GM10266 (cell line): ENCODE measurements around the gene THTPA.
A peak's percentile ranks its signal among the peaks of the same experiment; 100 is the strongest.

Experiments used
- DNase-seq: peaks from one replicate; pipeline ENCODE4 v3.0.0; 2012; ENCODE audit errors: extremely low spot score
- TF ChIP-seq, protein P1 (sequence below): IDR thresholded peaks from 2 replicates; pipeline ENCODE4 v1.5.1; 2012; ENCODE audit warnings: mild to moderate bottlenecking, low read depth; ENCODE audit not compliant: control insufficient read depth, insufficient read depth; ENCODE audit errors: missing control alignments

Gene THTPA

DNA sequence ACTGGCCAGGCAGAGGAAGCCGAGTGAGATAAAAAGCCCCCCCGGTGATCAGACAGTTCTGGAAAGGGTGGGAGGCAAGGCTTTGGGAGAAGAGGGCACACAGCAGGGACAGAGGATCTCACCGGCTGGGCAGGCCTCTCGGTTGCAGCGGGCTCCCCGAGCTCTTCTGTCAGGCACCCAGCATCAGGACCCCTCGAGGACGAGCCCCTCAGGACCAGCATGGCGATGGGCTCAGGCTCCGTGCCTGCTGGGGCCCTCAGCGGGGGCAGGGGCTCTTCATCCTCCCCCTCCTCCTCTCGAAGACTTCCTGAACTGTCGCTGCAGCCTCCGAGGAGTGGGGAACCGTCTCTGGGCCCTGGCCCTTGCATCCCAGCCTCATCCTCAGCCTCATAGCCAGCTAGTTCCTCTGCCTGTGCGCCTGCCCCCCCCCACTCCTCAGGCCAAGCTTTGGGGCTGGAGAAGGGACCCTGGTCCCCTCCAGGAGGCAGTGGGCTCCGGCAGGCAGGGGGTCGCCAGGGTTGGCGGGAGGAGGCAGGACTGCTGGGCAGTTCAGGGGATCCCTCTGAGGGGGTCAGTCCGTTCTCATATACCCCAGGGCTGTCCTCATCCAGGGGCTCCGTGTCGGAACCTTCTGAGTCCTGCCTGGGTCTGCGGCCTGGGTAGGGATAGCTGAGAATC lies 14.9 kb downstream of the THTPA start:
- DNase-seq: no peak

DNA sequence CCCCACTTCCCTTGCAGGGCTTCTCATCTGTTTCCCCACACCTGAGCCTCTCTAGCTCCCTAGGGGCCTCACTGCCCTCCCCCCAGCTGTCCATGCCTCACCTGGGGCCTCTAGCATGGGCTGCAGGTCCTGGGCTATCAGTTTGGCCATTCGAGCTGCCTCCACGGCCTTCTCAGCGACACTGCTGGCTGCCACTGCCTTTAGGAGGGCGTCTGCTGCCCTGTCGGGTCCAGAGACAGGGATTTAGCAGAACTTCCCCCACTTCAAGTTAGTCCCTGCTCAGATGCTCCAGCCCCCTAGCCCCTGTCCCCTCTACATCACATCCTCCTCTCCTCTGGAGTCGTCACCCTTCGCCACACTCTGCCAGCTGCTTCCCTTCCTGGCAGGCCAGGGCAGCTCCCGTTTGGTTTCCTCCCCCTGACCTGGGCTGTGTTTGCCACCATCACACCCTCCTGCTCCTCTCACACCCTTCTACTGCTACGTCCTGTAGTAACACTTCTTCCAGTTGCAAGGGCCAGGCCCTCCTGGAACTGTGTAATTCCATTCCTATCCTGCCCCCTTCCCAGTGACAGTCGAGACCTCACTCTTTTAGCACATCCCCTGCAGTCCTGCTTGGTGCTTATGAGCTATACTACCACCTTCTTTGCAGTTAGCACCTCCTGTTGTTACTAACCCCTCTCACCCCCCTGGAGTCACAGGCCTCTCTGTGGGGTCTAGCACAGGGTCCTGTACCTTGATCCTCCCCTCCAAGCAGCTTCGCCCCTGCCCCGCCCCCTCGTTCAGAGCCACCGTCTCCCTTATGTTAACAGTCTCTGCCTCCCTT lies 15.8 kb downstream of the THTPA start:
- no peak for DNase-seq
- TF ChIP-seq, protein P1, sequence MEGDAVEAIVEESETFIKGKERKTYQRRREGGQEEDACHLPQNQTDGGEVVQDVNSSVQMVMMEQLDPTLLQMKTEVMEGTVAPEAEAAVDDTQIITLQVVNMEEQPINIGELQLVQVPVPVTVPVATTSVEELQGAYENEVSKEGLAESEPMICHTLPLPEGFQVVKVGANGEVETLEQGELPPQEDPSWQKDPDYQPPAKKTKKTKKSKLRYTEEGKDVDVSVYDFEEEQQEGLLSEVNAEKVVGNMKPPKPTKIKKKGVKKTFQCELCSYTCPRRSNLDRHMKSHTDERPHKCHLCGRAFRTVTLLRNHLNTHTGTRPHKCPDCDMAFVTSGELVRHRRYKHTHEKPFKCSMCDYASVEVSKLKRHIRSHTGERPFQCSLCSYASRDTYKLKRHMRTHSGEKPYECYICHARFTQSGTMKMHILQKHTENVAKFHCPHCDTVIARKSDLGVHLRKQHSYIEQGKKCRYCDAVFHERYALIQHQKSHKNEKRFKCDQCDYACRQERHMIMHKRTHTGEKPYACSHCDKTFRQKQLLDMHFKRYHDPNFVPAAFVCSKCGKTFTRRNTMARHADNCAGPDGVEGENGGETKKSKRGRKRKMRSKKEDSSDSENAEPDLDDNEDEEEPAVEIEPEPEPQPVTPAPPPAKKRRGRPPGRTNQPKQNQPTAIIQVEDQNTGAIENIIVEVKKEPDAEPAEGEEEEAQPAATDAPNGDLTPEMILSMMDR: no peak

More for the DNA sequence above, 14.9 kb downstream of the THTPA start:
- TF ChIP-seq, protein P1: no peak

DNA sequence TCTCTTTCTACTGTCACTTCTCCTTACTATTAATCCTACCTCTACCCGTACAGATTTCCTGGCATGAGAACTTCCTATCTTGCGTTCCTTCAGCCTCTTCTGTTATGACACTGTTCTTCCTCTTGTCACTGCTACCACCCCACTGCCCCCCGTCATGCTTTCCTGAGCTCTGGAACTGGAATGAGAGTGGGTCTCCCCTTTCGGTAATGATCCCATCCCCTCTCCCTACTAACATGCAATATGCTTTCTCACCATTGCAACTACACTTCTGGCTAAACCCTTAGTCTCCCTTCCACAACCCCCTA lies 16.4 kb downstream of the THTPA start:
- TF ChIP-seq, protein P1: no peak
- no peak for DNase-seq

DNA sequence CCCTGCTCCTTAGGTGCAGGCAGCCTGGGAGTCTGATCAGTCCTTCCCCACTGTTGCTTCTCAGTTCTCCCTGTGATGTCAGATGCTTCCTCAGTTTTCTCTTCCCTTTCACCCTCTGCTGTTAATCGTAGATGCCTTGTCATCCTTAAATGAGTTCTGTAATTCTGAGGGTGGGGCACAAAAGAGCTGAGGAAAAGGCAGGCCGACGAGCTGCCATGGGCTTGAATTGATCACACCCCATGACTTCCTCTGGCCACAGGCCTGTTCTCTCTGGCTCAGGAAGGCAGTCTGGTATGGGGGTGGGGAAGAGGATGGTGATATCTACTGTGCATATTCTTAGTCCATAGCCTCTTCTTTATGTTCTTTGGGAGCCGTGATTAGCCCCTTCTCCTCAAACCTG lies 16.8 kb downstream of the THTPA start:
- TF ChIP-seq, protein P1: no peak
- DNase-seq: no peak

DNA sequence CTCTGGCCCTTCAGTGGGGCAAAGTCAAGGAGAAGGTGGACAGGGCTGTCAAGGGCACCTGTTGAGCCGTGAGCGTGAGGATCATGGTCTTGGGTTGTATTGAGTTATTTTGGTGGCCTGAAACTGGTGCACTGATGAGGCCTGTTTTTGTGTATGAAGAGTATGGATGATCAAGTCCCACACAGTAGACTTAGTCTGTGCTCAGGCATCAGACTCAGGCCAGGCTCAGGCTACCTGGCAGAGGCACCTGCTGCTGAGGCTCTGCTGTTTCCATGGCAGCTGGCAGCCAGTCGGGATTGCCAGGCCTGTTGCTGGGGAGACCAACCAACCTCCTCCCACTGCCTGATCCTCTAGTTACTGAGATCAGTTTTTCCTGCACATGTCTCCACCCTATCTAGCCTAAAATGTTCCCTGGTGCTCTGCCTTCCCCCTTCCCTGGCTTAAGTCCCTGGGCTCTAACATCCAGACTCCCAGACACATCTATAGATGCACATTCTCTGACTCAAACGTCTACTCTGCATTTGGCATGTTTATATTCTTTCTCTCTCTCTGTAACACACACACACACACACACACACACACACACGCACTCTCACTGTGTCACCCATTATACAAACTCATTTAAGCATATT lies 17.4 kb downstream of the THTPA start:
- no peak for DNase-seq
- TF ChIP-seq, protein P1: no peak

DNA sequence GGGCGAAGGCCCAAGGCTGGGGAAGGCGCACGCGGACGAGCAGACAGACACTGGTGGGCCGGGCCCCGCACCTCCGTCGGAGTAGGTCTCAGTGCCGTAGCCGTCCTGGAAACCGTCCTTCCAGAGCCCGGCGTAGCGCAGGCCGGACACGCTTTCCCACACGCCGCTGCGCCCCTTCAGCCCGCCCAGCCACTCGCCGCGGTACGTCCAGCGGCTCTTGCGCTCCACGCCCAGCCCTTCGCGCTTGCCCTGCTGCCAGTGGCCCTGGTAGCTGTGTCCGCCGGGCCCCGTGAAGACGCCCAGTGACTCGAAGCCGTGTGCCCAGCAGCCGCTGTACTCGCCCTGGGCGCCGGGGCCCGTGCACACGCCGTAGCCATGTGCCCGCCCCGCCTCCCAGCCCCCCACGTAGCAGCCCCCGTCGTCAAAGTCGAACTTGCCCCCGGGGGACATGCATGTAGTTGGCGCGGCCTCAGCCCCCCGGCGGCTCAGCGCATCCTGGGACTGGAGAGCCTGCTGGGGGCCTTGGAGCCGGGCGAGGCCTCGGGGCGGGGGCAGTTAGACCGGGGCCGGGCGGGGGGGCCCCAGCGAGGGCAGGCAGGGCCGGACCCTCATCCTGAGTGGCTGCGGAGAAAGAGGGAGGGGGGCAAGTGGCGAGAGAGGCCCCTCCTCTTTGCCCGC lies 21.1 kb downstream of the THTPA start:
- TF ChIP-seq, protein P1: no peak
- peak; percentile 68 for DNase-seq
